H9 (cell line): ENCODE data around the gene IDNK. TPM values are rescaled to one million over a fixed set of nuclear protein-coding genes. Genes with fewer than 3 reads are reported as not detected.

Experiments
- DNase-seq: peaks from one replicate; pipeline ENCODE4 v3.0.0-alpha.2; 2017
- H2AFZ ChIP-seq: one replicate; pipeline ENCODE4 v1.6.1; 2013; ENCODE audit warnings: mild to moderate bottlenecking, low read length, control low read depth, moderate library complexity
- H2AK5ac ChIP-seq: 2 replicates; pipeline ENCODE4 v1.6.1; 2013; ENCODE audit warnings: low read length, control low read depth, mixed read lengths; ENCODE audit not compliant: insufficient read length
- H2BK120ac ChIP-seq: one replicate; pipeline ENCODE4 v1.6.1; 2013; ENCODE audit warnings: low read depth, mild to moderate bottlenecking, low read length, control low read depth, inconsistent platforms; ENCODE audit not compliant: poor library complexity, severe bottlenecking
- H2BK12ac ChIP-seq: 2 replicates; pipeline ENCODE4 v1.6.1; 2013; ENCODE audit warnings: low read length, control low read depth, mixed read lengths, low read depth; ENCODE audit not compliant: insufficient read length
- H2BK15ac ChIP-seq: 2 replicates; pipeline ENCODE4 v1.6.1; 2013; ENCODE audit warnings: low read depth, low read length, control low read depth
- H2BK20ac ChIP-seq: one replicate; pipeline ENCODE4 v1.6.1; 2013; ENCODE audit warnings: low read depth, mild to moderate bottlenecking, low read length, control low read depth, inconsistent platforms; ENCODE audit not compliant: poor library complexity, severe bottlenecking
- H2BK5ac ChIP-seq: 2 replicates; pipeline ENCODE4 v1.6.1; 2013; ENCODE audit warnings: low read length, control low read depth, mixed read lengths; ENCODE audit not compliant: insufficient read length
- H3K14ac ChIP-seq: 2 replicates; pipeline ENCODE4 v1.6.1; 2013; ENCODE audit warnings: low read length, control low read depth; ENCODE audit not compliant: insufficient read depth
- H3K18ac ChIP-seq: 2 replicates; pipeline ENCODE4 v1.6.1; 2013; ENCODE audit warnings: low read depth, mild to moderate bottlenecking, mixed read lengths, low read length, control low read depth; ENCODE audit not compliant: insufficient read length
- H3K23ac ChIP-seq: 2 replicates; pipeline ENCODE4 v1.6.1; 2013; ENCODE audit warnings: low read length, control low read depth, mixed read lengths, low read depth; ENCODE audit not compliant: insufficient read length
- H3K23me2 ChIP-seq: 2 replicates; pipeline ENCODE4 v1.6.1; 2013; ENCODE audit warnings: low read depth, mild to moderate bottlenecking, mixed read lengths, low read length, control low read depth; ENCODE audit not compliant: insufficient read length, poor library complexity, severe bottlenecking
- H3K27ac ChIP-seq: 2 replicates; pipeline ENCODE4 v1.5.1; 2013; ENCODE audit warnings: low read length, control low read depth, mixed read lengths, low read depth; ENCODE audit not compliant: insufficient read length
- H3K27me3 ChIP-seq: 2 replicates; pipeline ENCODE4 v1.6.1; 2013; ENCODE audit warnings: low read length, control low read depth, inconsistent platforms; ENCODE audit not compliant: insufficient read depth
- H3K4ac ChIP-seq: 2 replicates; pipeline ENCODE4 v1.6.1; 2013; ENCODE audit warnings: low read depth, mild to moderate bottlenecking, control low read depth, inconsistent platforms, low read length, moderate library complexity
- H3K4me1 ChIP-seq: 2 replicates; pipeline ENCODE4 v1.6.1; 2013; ENCODE audit warnings: low read length, control low read depth, inconsistent platforms; ENCODE audit not compliant: insufficient read depth
- H3K4me2 ChIP-seq: 2 replicates; pipeline ENCODE4 v1.6.1; 2013; ENCODE audit warnings: low read length, control low read depth, mixed read lengths; ENCODE audit not compliant: insufficient read length, insufficient read depth
- H3K56ac ChIP-seq: 2 replicates; pipeline ENCODE4 v1.6.1; 2013; ENCODE audit warnings: low read depth, mild to moderate bottlenecking, mixed read lengths, low read length, control low read depth; ENCODE audit not compliant: insufficient read length
- H3K79me1 ChIP-seq: 2 replicates; pipeline ENCODE4 v1.6.1; 2013; ENCODE audit warnings: low read depth, mild to moderate bottlenecking, moderate library complexity, low read length, control low read depth, inconsistent platforms; ENCODE audit not compliant: insufficient read depth, poor library complexity, severe bottlenecking
- H3K79me2 ChIP-seq: 2 replicates; pipeline ENCODE4 v1.6.1; 2013; ENCODE audit warnings: low read length, control low read depth, inconsistent platforms; ENCODE audit not compliant: insufficient read depth
- H3K9ac ChIP-seq: 2 replicates; pipeline ENCODE4 v1.6.1; 2013; ENCODE audit warnings: low read length, control low read depth, mixed read lengths; ENCODE audit not compliant: insufficient read length; ENCODE audit errors: extremely low read depth
- H3K9me3 ChIP-seq: one replicate; pipeline ENCODE4 v1.6.1; 2013; ENCODE audit warnings: low read depth, low read length, inconsistent platforms; ENCODE audit not compliant: control insufficient read depth
- H3T11ph ChIP-seq: one replicate; pipeline ENCODE4 v1.6.1; 2013; ENCODE audit warnings: mild to moderate bottlenecking, low read length, control low read depth, inconsistent platforms
- H4K20me1 ChIP-seq: one replicate; pipeline ENCODE4 v1.6.1; 2013; ENCODE audit not compliant: control insufficient read depth, insufficient read length, insufficient read depth
- H4K5ac ChIP-seq: 2 replicates; pipeline ENCODE4 v1.6.1; 2013; ENCODE audit warnings: low read depth, mild to moderate bottlenecking, mixed read lengths, low read length, control low read depth; ENCODE audit not compliant: insufficient read length
- H4K8ac ChIP-seq: replicated peaks from 2 replicates; pipeline ENCODE4 v1.6.1; 2013; ENCODE audit warnings: low read length, control low read depth, mixed read lengths, low read depth; ENCODE audit not compliant: insufficient read length
- H4K91ac ChIP-seq: 2 replicates; pipeline ENCODE4 v1.6.1; 2013; ENCODE audit warnings: low read depth, mild to moderate bottlenecking, moderate library complexity, mixed read lengths, low read length, control low read depth; ENCODE audit not compliant: insufficient read length
- H3K27ac Mint-ChIP-seq, 3 experiments: 2 replicates in 2 of 3; 3 replicates in 1 of 3; pipeline ENCODE4 v1.8.0; 2020 to 2021; ENCODE audit warnings: mixed read lengths in 3 of 3, mild to moderate bottlenecking in 1 of 3, moderate library complexity in 1 of 3
- H3K27me3 Mint-ChIP-seq: 2 replicates; pipeline ENCODE4 v1.8.0; 2021; ENCODE audit warnings: low read depth, mild to moderate bottlenecking, moderate library complexity, mixed read lengths
- H3K36me3 Mint-ChIP-seq, 3 experiments: 2 replicates in 2 of 3; 3 replicates in 1 of 3; pipeline ENCODE4 v1.8.0; 2020 to 2021; ENCODE audit warnings: low read depth in 3 of 3, mixed read lengths in 3 of 3; ENCODE audit not compliant: insufficient read depth in 1 of 3
- H3K4me1 Mint-ChIP-seq, 2 experiments: 2 replicates each; pipeline ENCODE4 v1.8.0; 2020; ENCODE audit warnings: mixed read lengths in 2 of 2
- H3K4me3 Mint-ChIP-seq, 2 experiments: 2 replicates in 1 of 2; 3 replicates in 1 of 2; pipeline ENCODE4 v1.8.0; 2020 to 2021; ENCODE audit warnings: mild to moderate bottlenecking in 2 of 2, mixed read lengths in 2 of 2, moderate library complexity in 1 of 2
- H3K9me3 Mint-ChIP-seq, 2 experiments: 2 replicates in 1 of 2; 3 replicates in 1 of 2; pipeline ENCODE4 v1.8.0; 2020; ENCODE audit warnings: mild to moderate bottlenecking in 2 of 2, mixed read lengths in 2 of 2, moderate library complexity in 1 of 2
- WGBS: extraction: QIAGEN DNeasy Blood & Tissue Kit; methylation state at CpG from one replicate; pipeline ENCODE4 v1.1.7; 2013; ENCODE audit warnings: missing lambda C conversion rate, low lambda C conversion rate, mixed read lengths; ENCODE audit not compliant: insufficient read length; ENCODE audit errors: extremely low coverage; 5-methylcytosine and 5-hydroxymethylcytosine counted together
- total RNA-seq: library from RNA; stranded (reverse); gene quantifications from 2 replicates; pipeline ENCODE4 v1.2.1, GENCODE V29; 2021
- TF ChIP-seq, protein P1 (sequence below): fragments of 200-600 bp; sonication (generic); conservative IDR thresholded peaks from 3 replicates; pipeline ENCODE4 v1.8.0; 2021; ENCODE audit warnings: antibody characterized with exemption, mild to moderate bottlenecking

IDNK gene
- total RNA-seq, 1 experiment from 2014 or later, result 1.4 TPM

DNA sequence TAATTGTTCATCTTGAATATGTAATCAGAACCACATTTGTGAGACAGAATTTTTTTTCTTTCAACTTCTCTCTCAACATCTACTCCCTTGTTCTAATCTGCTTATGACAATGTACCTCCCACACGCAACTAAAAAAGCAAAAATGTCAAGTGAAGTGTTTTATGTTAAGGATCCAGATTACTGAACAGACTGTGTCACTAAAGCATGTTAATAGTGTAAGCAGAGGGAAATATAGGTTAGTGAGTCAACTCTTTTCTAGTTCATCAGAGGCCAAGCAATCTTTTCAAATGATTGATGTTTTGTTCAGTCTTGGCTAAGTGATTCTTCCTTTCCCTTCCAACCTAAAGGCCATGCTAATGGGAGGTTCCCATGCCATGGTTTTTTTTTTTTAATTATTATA is 34.7 kb upstream of the IDNK start:
- Histone ChIP-seq H3K4me1 (no peaks in the 10 kb centered on the region), H3K18ac (no peak overlapping the region), H3K27me3 (no peaks in the 10 kb centered on the region), H3K27ac (no peak overlapping the region), H4K20me1 (no peaks in the 10 kb centered on the region), H3K79me2 (no peaks in the 10 kb centered on the region), H4K91ac (no peak overlapping the region), H4K5ac (no peak overlapping the region), H3K4ac (no peak overlapping the region), H2BK12ac (no peak overlapping the region), H2BK15ac (no peak overlapping the region), H3K4me2 (no peak overlapping the region), H3K14ac (no peak overlapping the region), H2BK5ac (no peak overlapping the region), H2AFZ (no peak overlapping the region), H3K56ac (no peak overlapping the region), H3K23ac (no peak overlapping the region), H4K8ac (no peak overlapping the region), H3K79me1 (no peaks in the 10 kb centered on the region), H3K9me3 (no peaks in the 10 kb centered on the region), H3T11ph (no peak overlapping the region), H2AK5ac (no peak overlapping the region), H3K9ac (no peak overlapping the region), H2BK20ac (no peak overlapping the region), H2BK120ac (no peak overlapping the region), H3K23me2 (no peaks in the 10 kb centered on the region)
- H3K4me1 Mint-ChIP-seq, result peaks cover 8 to 12% of the 10 kb centered on the region in 2 experiments
- TF ChIP-seq, protein P1, sequence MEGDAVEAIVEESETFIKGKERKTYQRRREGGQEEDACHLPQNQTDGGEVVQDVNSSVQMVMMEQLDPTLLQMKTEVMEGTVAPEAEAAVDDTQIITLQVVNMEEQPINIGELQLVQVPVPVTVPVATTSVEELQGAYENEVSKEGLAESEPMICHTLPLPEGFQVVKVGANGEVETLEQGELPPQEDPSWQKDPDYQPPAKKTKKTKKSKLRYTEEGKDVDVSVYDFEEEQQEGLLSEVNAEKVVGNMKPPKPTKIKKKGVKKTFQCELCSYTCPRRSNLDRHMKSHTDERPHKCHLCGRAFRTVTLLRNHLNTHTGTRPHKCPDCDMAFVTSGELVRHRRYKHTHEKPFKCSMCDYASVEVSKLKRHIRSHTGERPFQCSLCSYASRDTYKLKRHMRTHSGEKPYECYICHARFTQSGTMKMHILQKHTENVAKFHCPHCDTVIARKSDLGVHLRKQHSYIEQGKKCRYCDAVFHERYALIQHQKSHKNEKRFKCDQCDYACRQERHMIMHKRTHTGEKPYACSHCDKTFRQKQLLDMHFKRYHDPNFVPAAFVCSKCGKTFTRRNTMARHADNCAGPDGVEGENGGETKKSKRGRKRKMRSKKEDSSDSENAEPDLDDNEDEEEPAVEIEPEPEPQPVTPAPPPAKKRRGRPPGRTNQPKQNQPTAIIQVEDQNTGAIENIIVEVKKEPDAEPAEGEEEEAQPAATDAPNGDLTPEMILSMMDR, result no peak
- H3K36me3 Mint-ChIP-seq, result peaks cover 0 to 10% (median 2%) of the 10 kb centered on the region in 3 experiments; a peak in 5 of 7 replicates
- H3K4me3 Mint-ChIP-seq, result no peak overlapping the region
- peaks cover 3 to 7% of the 10 kb centered on the region in 2 experiments; a peak in 4 of 5 replicates for H3K9me3 Mint-ChIP-seq
- H3K27me3 Mint-ChIP-seq, result no peaks in the 10 kb centered on the region; the same call in 1 of the 2 replicates
- no peak for DNase-seq
- no peak overlapping the region for H3K27ac Mint-ChIP-seq
- no CpG with 5 or more reads among the region's 1 CpG for WGBS
